Lung (tissue), 12 donors: ENCODE data around the gene DSC3. TPM values are rescaled to one million over a fixed set of nuclear protein-coding genes. Genes with fewer than 3 reads are reported as not detected.

Experiments used
- ATAC-seq: fragments of 200-7000 bp; cut with Tn5 transposase; one replicate; pipeline ENCODE4 v1.9.1; 2020; ENCODE audit warnings: moderate number of reproducible peaks; ENCODE audit not compliant: insufficient read depth, low FRiP score
- DNase-seq, 3 donors: peaks; one replicate each; pipeline ENCODE4 v3.0.0-alpha.2; 2013 to 2017
- H3K27ac ChIP-seq, 2 donors: one replicate each; pipeline ENCODE4 v1.5.1; 2013; ENCODE audit warnings: mild to moderate bottlenecking in 2 of 2, moderate library complexity in 2 of 2, control low read depth in 1 of 2, inconsistent platforms in 1 of 2, low read depth in 1 of 2, low read length in 1 of 2
- H3K27me3 ChIP-seq, 3 donors: one replicate each; pipeline ENCODE4 v1.5.1; 2013; ENCODE audit warnings: low read length in 2 of 3; ENCODE audit not compliant: control insufficient read depth in 3 of 3, insufficient read depth in 3 of 3
- H3K36me3 ChIP-seq, 4 donors: one replicate each; pipeline ENCODE4 v1.5.1; 2013; ENCODE audit warnings: low read length in 4 of 4, mild to moderate bottlenecking in 1 of 4, moderate library complexity in 1 of 4; ENCODE audit not compliant: control insufficient read depth in 4 of 4, insufficient read depth in 4 of 4
- H3K4me1 ChIP-seq, 5 donors: one replicate each; pipeline ENCODE4 v1.5.1; 2013; ENCODE audit warnings: low read length in 5 of 5, mild to moderate bottlenecking in 2 of 5, moderate library complexity in 1 of 5; ENCODE audit not compliant: control insufficient read depth in 5 of 5, insufficient read depth in 5 of 5
- H3K4me3 ChIP-seq: one replicate; pipeline ENCODE4 v1.5.1; 2013; ENCODE audit warnings: mild to moderate bottlenecking, control low read depth, moderate library complexity
- H3K9ac ChIP-seq, 2 donors: one replicate each; pipeline ENCODE4 v1.5.1; 2013; ENCODE audit warnings: low read length in 2 of 2, control low read depth in 1 of 2; ENCODE audit not compliant: insufficient read depth in 1 of 2
- H3K9me3 ChIP-seq, 4 donors: one replicate each; pipeline ENCODE4 v1.5.1; 2013; ENCODE audit warnings: low read length in 3 of 4, mild to moderate bottlenecking in 1 of 4, moderate library complexity in 1 of 4; ENCODE audit not compliant: control insufficient read depth in 4 of 4, insufficient read depth in 3 of 4
- CTCF ChIP-seq: IDR thresholded peaks from 2 replicates; pipeline ENCODE4 v1.5.1; 2012; ENCODE audit warnings: mild to moderate bottlenecking; ENCODE audit errors: control extremely low read depth, extremely low read depth
- WGBS, 2 donors: extraction: QIAGEN DNeasy Blood & Tissue Kit; methylation state at CpG; one replicate each; pipeline ENCODE4 v1.1.7; 2013; 5-methylcytosine and 5-hydroxymethylcytosine counted together
- polyA plus RNA-seq, 2 donors: library from polyadenylated mRNA; stranded (reverse); fragments of 200-250 nt; gene quantifications; one replicate each; pipeline ENCODE4 v1.2.1, GENCODE V29; 2013
- total RNA-seq, 2 donors: library from RNA; depleted of rRNA in 1 of 2; stranded (reverse); fragments of >200 nt in 1 of 2; gene quantifications; one replicate each; pipeline ENCODE4 v1.2.1, GENCODE V29; 2014 to 2021
- donor health status: control.
- donor health status: control.
- donor health status: Bipolar disorder and iron deficiency.
- donor health status: healthy.
- donor health status: DM: yes; HTN: yes; CAD: no.

DSC3 gene
- total and polyA plus RNA-seq, 4 donors, result 0.41 to 1.3 (median 0.52) TPM

- Histone ChIP-seq H3K36me3 (no peaks in the 10 kb centered on the region), H3K4me1 (no peaks in the 10 kb centered on the region), H3K27me3 (no peaks in the 10 kb centered on the region), H3K4me3 (no peak overlapping the region), H3K27ac (no peak overlapping the region), H3K9me3 (no peaks in the 10 kb centered on the region), H3K9ac (no peak overlapping the region)
- no peak for DNase-seq
- ATAC-seq, result no peak
- TF ChIP-seq CTCF, result no peak
- WGBS, 2 donors, result 79 to 88% methylated on average over 2 of the region's 2 CpGs
These were observed 85.5 kb downstream of the DSC3 start for GRCh38 chr18:30957066-30957465.

- Histone ChIP-seq H3K9me3 (no peaks in the 10 kb centered on the region), H3K4me3 (no peak overlapping the region), H3K9ac (no peak overlapping the region), H3K4me1 (no peaks in the 10 kb centered on the region), H3K27ac (no peak overlapping the region), H3K36me3 (no peaks in the 10 kb centered on the region), H3K27me3 (no peaks in the 10 kb centered on the region)
- WGBS, 2 donors, result 81 to 84% methylated on average over 3 of the region's 3 CpGs
- no peak for ATAC-seq
- no peak for TF ChIP-seq CTCF
- DNase-seq, result no peak
These were observed 88.3 kb downstream of the DSC3 start for GRCh38 chr18:30954262-30954661.

- ATAC-seq, result no peak
These were observed 96.8 kb downstream of the DSC3 start for GRCh38 chr18:30945761-30946160.

More at GRCh38 chr18:30945761-30946160, 96.8 kb downstream of the DSC3 start:
- no peak for TF ChIP-seq CTCF
- Histone ChIP-seq H3K9me3 (peaks cover 0 to 5% (median 2%) of the 10 kb centered on the region in 4 donors), H3K27ac (no peak overlapping the region), H3K27me3 (no peaks in the 10 kb centered on the region), H3K36me3 (no peaks in the 10 kb centered on the region), H3K4me1 (no peaks in the 10 kb centered on the region), H3K4me3 (no peak overlapping the region), H3K9ac (no peak overlapping the region)
- DNase-seq, result peak in 1 of 3 donors; percentile 8
- 81 to 86% methylated on average over 8 of the region's 8 CpGs for WGBS, 2 donors
